ENCODE measurements around the gene EFCC1.

GRCh38 chr3:128993461-128994172 lies 7.5 kb upstream of the EFCC1 start, which contains the start of gene CFAP92:
- TF ChIP-seq REST (IDR thresholded peaks at IDR 0.05; ENCODE audit: low read depth) = no peak
- TF ChIP-seq USF1 (IDR thresholded peaks at IDR 0.05) = no peak; the same call in 1 of the 2 replicates
- peak; percentile 76 for TF ChIP-seq MAX (IDR thresholded peaks at IDR 0.05)
